SK-N-SH (cell line): ENCODE data around the gene NAALADL1.

ENCODE experiments used
- ELF1 ChIP-seq: IDR thresholded peaks from 2 replicates; pipeline ENCODE4 v1.4.0; 2012
- EP300 ChIP-seq, 2 experiments: IDR thresholded peaks; 2 replicates each; pipeline versions ENCODE4 v1.4.0 to v1.6.1; 2012; ENCODE audit warnings: borderline replicate concordance in 1 of 2, low read depth in 1 of 2, low read length in 1 of 2
- EZH2phosphoT487 ChIP-seq: fragments of 200-600 bp; sonication (generic); IDR thresholded peaks from 2 replicates; pipeline ENCODE4 v1.6.1; 2017; ENCODE audit warnings: low read depth, mixed run types, mild to moderate bottlenecking, antibody characterized with exemption, moderate library complexity, borderline replicate concordance
- GABPA ChIP-seq: IDR thresholded peaks from 2 replicates; pipeline ENCODE4 v1.4.0; 2012; ENCODE audit warnings: low read depth, mild to moderate bottlenecking
- GATA2 ChIP-seq: sonication (generic); formaldehyde crosslinking; IDR thresholded peaks from 2 replicates; pipeline ENCODE4 v1.5.0; 2020; ENCODE audit warnings: mild to moderate bottlenecking, missing genetic modification reagents
- MXI1 ChIP-seq: IDR thresholded peaks from 2 replicates; pipeline ENCODE4 v1.6.1; 2012; ENCODE audit warnings: mild to moderate bottlenecking, low read depth, low read length, improper control_type of control experiment
- NFIC ChIP-seq: IDR thresholded peaks from 2 replicates; pipeline ENCODE4 v1.4.0; 2012; ENCODE audit warnings: borderline replicate concordance
- POLR2AphosphoS5 ChIP-seq: IDR thresholded peaks from 2 replicates; pipeline ENCODE4 v1.6.1; 2012; ENCODE audit warnings: low read depth, low read length
- RFX5 ChIP-seq: IDR thresholded peaks from 2 replicates; pipeline ENCODE4 v1.6.1; 2012; ENCODE audit warnings: mild to moderate bottlenecking, improper control_type of control experiment, low read length
- SIN3A ChIP-seq: IDR thresholded peaks from 2 replicates; pipeline ENCODE4 v1.6.1; 2012; ENCODE audit warnings: low read depth, mild to moderate bottlenecking, low read length, moderate library complexity, borderline replicate concordance
- TF ChIP-seq, protein P1 (sequence below): fragments of 200-600 bp; sonication (generic); IDR thresholded peaks from 2 replicates; pipeline ENCODE4 v1.6.1; 2017; ENCODE audit warnings: antibody characterized with exemption, mild to moderate bottlenecking, moderate library complexity
- TF ChIP-seq, protein P2 (sequence below): IDR thresholded peaks from 2 replicates; pipeline ENCODE4 v1.4.0; 2012; ENCODE audit warnings: low read depth
- TF ChIP-seq, protein P3 (sequence below): IDR thresholded peaks from 2 replicates; pipeline ENCODE4 v1.6.1; 2012; ENCODE audit warnings: mild to moderate bottlenecking, low read depth, low read length, moderate library complexity
- TF ChIP-seq, protein P4 (sequence below): fragments of 150-350 bp; IDR thresholded peaks from 2 replicates; pipeline ENCODE4 v1.6.1; 2017; ENCODE audit warnings: antibody characterized with exemption, low read length, low read depth, borderline replicate concordance

DNA sequence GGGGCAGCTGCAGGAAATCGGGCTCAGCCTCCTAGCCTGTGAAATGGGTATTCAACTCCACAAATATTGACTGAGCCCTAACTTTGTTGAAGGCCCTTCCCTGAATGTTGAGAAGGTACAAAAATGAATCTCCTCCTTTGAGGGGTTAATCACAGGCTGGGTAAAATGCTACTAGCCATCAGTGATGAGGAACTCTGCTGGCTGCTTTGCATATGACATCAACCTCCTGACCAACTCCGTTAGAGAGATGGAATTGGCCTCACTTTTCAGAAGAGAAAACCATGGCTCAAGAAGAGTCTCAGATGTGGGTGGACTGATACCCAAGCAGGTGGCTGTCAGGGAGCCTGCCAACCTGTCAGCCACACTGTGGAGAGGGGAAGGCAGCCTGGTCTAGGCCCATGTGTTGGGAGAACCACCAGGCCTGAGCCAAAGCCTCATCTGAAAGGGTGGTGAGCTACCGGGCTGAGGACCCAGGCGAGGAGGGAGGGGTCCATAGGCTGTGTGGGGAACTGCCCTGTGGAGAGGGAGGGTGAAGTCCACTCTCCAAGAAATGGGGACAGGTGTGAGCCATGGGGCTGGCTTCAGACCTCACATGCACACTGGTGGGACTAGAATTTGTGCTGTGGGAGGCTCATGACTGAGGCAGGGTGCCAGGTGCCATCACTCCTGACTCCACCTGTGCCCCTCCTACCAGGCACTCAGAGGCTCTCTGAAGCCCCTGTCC lies 13.7 kb upstream of the NAALADL1 start:
- no peak for TF ChIP-seq POLR2AphosphoS5
- TF ChIP-seq SIN3A: no peak
- TF ChIP-seq GABPA: no peak
- TF ChIP-seq, protein P1, sequence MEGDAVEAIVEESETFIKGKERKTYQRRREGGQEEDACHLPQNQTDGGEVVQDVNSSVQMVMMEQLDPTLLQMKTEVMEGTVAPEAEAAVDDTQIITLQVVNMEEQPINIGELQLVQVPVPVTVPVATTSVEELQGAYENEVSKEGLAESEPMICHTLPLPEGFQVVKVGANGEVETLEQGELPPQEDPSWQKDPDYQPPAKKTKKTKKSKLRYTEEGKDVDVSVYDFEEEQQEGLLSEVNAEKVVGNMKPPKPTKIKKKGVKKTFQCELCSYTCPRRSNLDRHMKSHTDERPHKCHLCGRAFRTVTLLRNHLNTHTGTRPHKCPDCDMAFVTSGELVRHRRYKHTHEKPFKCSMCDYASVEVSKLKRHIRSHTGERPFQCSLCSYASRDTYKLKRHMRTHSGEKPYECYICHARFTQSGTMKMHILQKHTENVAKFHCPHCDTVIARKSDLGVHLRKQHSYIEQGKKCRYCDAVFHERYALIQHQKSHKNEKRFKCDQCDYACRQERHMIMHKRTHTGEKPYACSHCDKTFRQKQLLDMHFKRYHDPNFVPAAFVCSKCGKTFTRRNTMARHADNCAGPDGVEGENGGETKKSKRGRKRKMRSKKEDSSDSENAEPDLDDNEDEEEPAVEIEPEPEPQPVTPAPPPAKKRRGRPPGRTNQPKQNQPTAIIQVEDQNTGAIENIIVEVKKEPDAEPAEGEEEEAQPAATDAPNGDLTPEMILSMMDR: no peak
- no peak for TF ChIP-seq EP300 (IDR thresholded peaks at IDR 0.05; ENCODE audit: borderline replicate concordance in 1 of 2, low read depth in 1 of 2, low read length in 1 of 2)
- TF ChIP-seq EZH2phosphoT487: no peak
- TF ChIP-seq, protein P2, sequence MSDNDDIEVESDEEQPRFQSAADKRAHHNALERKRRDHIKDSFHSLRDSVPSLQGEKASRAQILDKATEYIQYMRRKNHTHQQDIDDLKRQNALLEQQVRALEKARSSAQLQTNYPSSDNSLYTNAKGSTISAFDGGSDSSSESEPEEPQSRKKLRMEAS: no peak
- TF ChIP-seq, protein P3, sequence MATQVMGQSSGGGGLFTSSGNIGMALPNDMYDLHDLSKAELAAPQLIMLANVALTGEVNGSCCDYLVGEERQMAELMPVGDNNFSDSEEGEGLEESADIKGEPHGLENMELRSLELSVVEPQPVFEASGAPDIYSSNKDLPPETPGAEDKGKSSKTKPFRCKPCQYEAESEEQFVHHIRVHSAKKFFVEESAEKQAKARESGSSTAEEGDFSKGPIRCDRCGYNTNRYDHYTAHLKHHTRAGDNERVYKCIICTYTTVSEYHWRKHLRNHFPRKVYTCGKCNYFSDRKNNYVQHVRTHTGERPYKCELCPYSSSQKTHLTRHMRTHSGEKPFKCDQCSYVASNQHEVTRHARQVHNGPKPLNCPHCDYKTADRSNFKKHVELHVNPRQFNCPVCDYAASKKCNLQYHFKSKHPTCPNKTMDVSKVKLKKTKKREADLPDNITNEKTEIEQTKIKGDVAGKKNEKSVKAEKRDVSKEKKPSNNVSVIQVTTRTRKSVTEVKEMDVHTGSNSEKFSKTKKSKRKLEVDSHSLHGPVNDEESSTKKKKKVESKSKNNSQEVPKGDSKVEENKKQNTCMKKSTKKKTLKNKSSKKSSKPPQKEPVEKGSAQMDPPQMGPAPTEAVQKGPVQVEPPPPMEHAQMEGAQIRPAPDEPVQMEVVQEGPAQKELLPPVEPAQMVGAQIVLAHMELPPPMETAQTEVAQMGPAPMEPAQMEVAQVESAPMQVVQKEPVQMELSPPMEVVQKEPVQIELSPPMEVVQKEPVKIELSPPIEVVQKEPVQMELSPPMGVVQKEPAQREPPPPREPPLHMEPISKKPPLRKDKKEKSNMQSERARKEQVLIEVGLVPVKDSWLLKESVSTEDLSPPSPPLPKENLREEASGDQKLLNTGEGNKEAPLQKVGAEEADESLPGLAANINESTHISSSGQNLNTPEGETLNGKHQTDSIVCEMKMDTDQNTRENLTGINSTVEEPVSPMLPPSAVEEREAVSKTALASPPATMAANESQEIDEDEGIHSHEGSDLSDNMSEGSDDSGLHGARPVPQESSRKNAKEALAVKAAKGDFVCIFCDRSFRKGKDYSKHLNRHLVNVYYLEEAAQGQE: no peak
- TF ChIP-seq ELF1: no peak
- TF ChIP-seq MXI1: no peak
- no peak for TF ChIP-seq NFIC
- TF ChIP-seq, protein P4, sequence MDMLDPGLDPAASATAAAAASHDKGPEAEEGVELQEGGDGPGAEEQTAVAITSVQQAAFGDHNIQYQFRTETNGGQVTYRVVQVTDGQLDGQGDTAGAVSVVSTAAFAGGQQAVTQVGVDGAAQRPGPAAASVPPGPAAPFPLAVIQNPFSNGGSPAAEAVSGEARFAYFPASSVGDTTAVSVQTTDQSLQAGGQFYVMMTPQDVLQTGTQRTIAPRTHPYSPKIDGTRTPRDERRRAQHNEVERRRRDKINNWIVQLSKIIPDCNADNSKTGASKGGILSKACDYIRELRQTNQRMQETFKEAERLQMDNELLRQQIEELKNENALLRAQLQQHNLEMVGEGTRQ: no peak
- TF ChIP-seq RFX5: no peak
- no peak for TF ChIP-seq GATA2 (CRISPR knock-in tag)
